Panc1 (cell line): ENCODE data around the gene HAGHL. TPM values are rescaled to one million over a fixed set of nuclear protein-coding genes. Genes with fewer than 3 reads are reported as not detected.

ENCODE experiments used
- ATAC-seq: fragments of 200-7000 bp; cut with Tn5 transposase; 2 replicates; pipeline ENCODE4 v1.9.1; 2020; ENCODE audit warnings: mild to moderate bottlenecking, moderate library complexity
- BruUV-seq: library from RNA; stranded (reverse); fragments of 400-500 nt; replicated peaks from 2 replicates; lab custom pipeline; 2021; lab: Mats Ljungman, UMichigan
- CTCF ChIA-PET: fragments of 300-600 bp; sonication (Branson Sonifier 250); formaldehyde crosslinking; loops from one replicate; lab custom pipeline; 2022; ENCODE audit warnings: antibody characterized with exemption; lab: Charles Lee
- POLR2A ChIA-PET: fragments of 300-600 bp; sonication (Branson Sonifier 250); formaldehyde crosslinking; loops from one replicate; lab custom pipeline; 2022; ENCODE audit warnings: antibody characterized with exemption; lab: Charles Lee
- DNase-seq: peaks from one replicate; pipeline ENCODE4 v3.0.0-alpha.2; 2010; ENCODE audit warnings: low read depth, low spot score
- H3K27ac ChIP-seq: 2 replicates; pipeline ENCODE4 v1.5.1; 2011; ENCODE audit warnings: mild to moderate bottlenecking, low read length, inconsistent platforms
- H3K27me3 ChIP-seq: fragments of 200-500 bp; sonication (Bioruptor generic); 2 replicates; pipeline ENCODE4 v1.6.0; 2014; ENCODE audit warnings: low read length, inconsistent platforms; ENCODE audit not compliant: control insufficient read depth, insufficient read depth
- H3K36me3 ChIP-seq: fragments of 200-500 bp; sonication (Bioruptor generic); 2 replicates; pipeline ENCODE4 v1.5.1; 2014; ENCODE audit warnings: inconsistent platforms, mild to moderate bottlenecking, low read length, moderate library complexity; ENCODE audit not compliant: control insufficient read depth, insufficient read depth
- H3K4me1 ChIP-seq: 2 replicates; pipeline ENCODE4 v1.5.1; 2011; ENCODE audit warnings: inconsistent platforms, mild to moderate bottlenecking, low read length, moderate library complexity; ENCODE audit not compliant: control insufficient read depth, insufficient read depth
- H3K4me3 ChIP-seq, 2 experiments: 2 replicates each; pipeline ENCODE4 v1.5.1; 2011 to 2012; ENCODE audit warnings: low read depth in 2 of 2, low read length in 2 of 2, mild to moderate bottlenecking in 2 of 2, inconsistent platforms in 1 of 2, moderate library complexity in 1 of 2
- H3K9me3 ChIP-seq: fragments of 200-500 bp; sonication (Bioruptor generic); 2 replicates; pipeline ENCODE4 v1.5.1; 2014; ENCODE audit warnings: low read depth, mild to moderate bottlenecking, inconsistent platforms, low read length, moderate library complexity; ENCODE audit not compliant: control insufficient read depth, insufficient read depth
- CTCF ChIP-seq: fragments of 450-650 bp; IDR thresholded peaks from 2 replicates; pipeline ENCODE4 v1.5.1; 2017; ENCODE audit warnings: mild to moderate bottlenecking
- POLR2AphosphoS5 ChIP-seq: IDR thresholded peaks from 2 replicates; pipeline ENCODE4 v1.6.1; 2012; ENCODE audit warnings: mild to moderate bottlenecking, low read depth, low read length, moderate library complexity
- SIN3A ChIP-seq: IDR thresholded peaks from 2 replicates; pipeline ENCODE4 v1.6.1; 2012; ENCODE audit warnings: low read depth, mild to moderate bottlenecking, low read length, moderate library complexity, borderline replicate concordance; ENCODE audit not compliant: insufficient read depth
- TCF7L2 ChIP-seq: IDR thresholded peaks from 2 replicates; pipeline ENCODE4 v1.6.1; 2011; ENCODE audit warnings: mild to moderate bottlenecking, low read depth, low read length, inconsistent platforms
- in situ Hi-C: cut with HindIII; loops from 2 replicates; pipeline ENCODE4 v1.10.0; 2016; ENCODE audit warnings: low sequenced_read_pairs, low pct_unique_long_range_greater_than_20kb
- intact Hi-C: fragments of 100-400 bp; cut with micrococcal nuclease; formaldehyde crosslinking; loops from one replicate; pipeline ENCODE4 v1.10.0; 2022; ENCODE audit not compliant: unreplicated experiment
- total RNA-seq: library from RNA; stranded (reverse); gene quantifications from one replicate; pipeline ENCODE4 v1.2.1, GENCODE V29; 2021; ENCODE audit not compliant: unreplicated experiment
- TF ChIP-seq, protein P1 (sequence below), 2 experiments: IDR thresholded peaks; 2 replicates each; pipeline ENCODE4 v1.6.1; 2011 to 2012; ENCODE audit warnings: low read depth in 2 of 2, control low read depth in 1 of 2, low read length in 1 of 2, mild to moderate bottlenecking in 1 of 2, moderate library complexity in 1 of 2; ENCODE audit not compliant: insufficient read depth in 1 of 2

The HAGHL gene
- total RNA-seq, 1 experiment from 2014 or later: 41.1 TPM

DNA sequence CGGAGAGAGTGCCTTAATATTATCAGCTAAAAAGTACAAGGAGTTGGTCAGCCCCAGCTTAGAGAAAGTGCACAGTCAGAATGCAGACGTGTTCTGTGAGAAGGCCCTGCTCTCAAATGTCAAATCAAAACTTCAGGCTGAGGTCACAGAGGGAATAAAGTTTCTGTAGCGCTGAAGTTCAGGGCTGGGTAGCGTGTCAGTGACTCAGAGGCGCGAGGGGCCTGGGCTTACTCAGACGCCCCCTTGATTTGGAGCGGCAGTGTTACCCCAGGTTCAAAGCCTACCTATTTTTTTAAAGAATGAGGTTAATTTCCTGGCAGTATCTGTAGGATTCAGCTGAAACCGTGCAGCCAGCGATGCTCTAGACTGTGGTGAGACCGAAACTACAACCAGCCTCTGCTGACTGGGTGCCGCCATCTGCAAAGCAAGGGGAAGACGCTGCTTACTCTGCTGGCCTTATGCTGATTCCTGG lies 9.1 kb downstream of the HAGHL start:
- intact Hi-C loops: no loop called here
- Histone ChIP-seq H3K4me1 (peaks cover 8% of the 10 kb centered on the region; the same call in 1 of the 2 replicates), H3K4me3 (no peak overlapping the region), H3K27ac (no peak overlapping the region), H3K36me3 (peaks cover 5% of the 10 kb centered on the region), H3K27me3 (no peaks in the 10 kb centered on the region), H3K9me3 (no peaks in the 10 kb centered on the region)
- in situ Hi-C loops: no loop called here
- POLR2A ChIA-PET: no interaction called here
- DNase-seq: no peak
- CTCF ChIA-PET: interaction anchor here (0.6 kb wide), 1 partner anchor 12 kb away, joined by 6 read pairs; no protein-coding TSS in a partner anchor
- TF ChIP-seq TCF7L2 (no peak), SIN3A (no peak), CTCF (no peak), POLR2AphosphoS5 (no peak)
- TF ChIP-seq, protein P1, sequence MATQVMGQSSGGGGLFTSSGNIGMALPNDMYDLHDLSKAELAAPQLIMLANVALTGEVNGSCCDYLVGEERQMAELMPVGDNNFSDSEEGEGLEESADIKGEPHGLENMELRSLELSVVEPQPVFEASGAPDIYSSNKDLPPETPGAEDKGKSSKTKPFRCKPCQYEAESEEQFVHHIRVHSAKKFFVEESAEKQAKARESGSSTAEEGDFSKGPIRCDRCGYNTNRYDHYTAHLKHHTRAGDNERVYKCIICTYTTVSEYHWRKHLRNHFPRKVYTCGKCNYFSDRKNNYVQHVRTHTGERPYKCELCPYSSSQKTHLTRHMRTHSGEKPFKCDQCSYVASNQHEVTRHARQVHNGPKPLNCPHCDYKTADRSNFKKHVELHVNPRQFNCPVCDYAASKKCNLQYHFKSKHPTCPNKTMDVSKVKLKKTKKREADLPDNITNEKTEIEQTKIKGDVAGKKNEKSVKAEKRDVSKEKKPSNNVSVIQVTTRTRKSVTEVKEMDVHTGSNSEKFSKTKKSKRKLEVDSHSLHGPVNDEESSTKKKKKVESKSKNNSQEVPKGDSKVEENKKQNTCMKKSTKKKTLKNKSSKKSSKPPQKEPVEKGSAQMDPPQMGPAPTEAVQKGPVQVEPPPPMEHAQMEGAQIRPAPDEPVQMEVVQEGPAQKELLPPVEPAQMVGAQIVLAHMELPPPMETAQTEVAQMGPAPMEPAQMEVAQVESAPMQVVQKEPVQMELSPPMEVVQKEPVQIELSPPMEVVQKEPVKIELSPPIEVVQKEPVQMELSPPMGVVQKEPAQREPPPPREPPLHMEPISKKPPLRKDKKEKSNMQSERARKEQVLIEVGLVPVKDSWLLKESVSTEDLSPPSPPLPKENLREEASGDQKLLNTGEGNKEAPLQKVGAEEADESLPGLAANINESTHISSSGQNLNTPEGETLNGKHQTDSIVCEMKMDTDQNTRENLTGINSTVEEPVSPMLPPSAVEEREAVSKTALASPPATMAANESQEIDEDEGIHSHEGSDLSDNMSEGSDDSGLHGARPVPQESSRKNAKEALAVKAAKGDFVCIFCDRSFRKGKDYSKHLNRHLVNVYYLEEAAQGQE (IDR thresholded peaks at IDR 0.05; ENCODE audit: insufficient read depth in 1 of 2, low read depth in 2 of 2, low read length in 1 of 2): no peak
- no TSS peak for BruUV-seq
- no peak for ATAC-seq

DNA sequence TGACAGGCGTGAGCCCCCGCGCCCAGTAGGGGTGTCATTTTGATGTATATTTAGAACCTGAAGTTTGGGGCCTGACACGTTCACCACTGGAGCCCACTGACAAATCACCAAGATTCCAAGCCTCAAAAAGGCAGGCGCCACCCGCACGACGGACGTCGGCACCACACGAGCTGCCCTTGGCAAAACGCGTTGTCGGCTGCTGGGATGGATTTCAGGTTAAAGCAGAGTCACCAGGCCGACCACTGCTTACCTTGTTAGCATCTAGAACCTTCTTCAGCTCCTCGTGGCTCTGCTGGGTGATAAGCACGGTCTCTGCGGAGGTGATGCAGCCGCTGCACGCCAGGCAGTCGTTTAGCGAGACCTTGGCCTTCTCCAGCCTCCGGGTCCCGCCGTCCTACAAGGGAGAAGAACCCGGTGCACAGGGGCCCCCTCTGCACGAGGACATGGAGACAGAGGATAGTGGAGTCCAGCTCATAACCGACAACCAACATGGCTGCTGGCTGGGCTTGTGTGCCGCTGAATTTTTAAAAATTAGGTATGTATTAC lies 10.1 kb downstream of the HAGHL start:
- Histone ChIP-seq H3K4me1 (peaks cover 8% of the 10 kb centered on the region; the same call in 1 of the 2 replicates), H3K27ac (no peak overlapping the region), H3K36me3 (peaks cover 5% of the 10 kb centered on the region), H3K27me3 (no peaks in the 10 kb centered on the region), H3K9me3 (no peaks in the 10 kb centered on the region), H3K4me3 (no peak overlapping the region)
- in situ Hi-C loops: no loop called here
- ATAC-seq (no peak), DNase-seq (no peak)
- intact Hi-C loops: no loop called here
- TF ChIP-seq, protein P1 (IDR thresholded peaks at IDR 0.05; ENCODE audit: insufficient read depth in 1 of 2, low read depth in 2 of 2, low read length in 1 of 2): no peak
- TF ChIP-seq TCF7L2 (no peak), CTCF (no peak), SIN3A (no peak), POLR2AphosphoS5 (no peak)
- BruUV-seq: no TSS peak
- CTCF ChIA-PET: no interaction called here
- POLR2A ChIA-PET: no interaction called here
